IMR-90 (cell line): ENCODE measurements around the gene INF2. TPM values are rescaled to one million over a fixed set of nuclear protein-coding genes. Genes with fewer than 3 reads are reported as not detected.

ENCODE experiments used
- ATAC-seq: fragments of 200-7000 bp; cut with Tn5 transposase; 2 replicates; pipeline ENCODE4 v1.9.1; 2020; ENCODE audit warnings: low read depth, mild to moderate bottlenecking, moderate library complexity
- BruUV-seq: library from RNA; stranded (reverse); fragments of 400-500 nt; replicated peaks from 2 replicates; lab custom pipeline; 2021; lab: Mats Ljungman, UMichigan
- CTCF ChIA-PET: fragments of 300-600 bp; formaldehyde crosslinking; extraction: SDS; loops from one replicate; lab custom pipeline; 2021; ENCODE audit warnings: antibody characterized with exemption; lab: Yijun Ruan, JAX
- POLR2A ChIA-PET: fragments of 300-600 bp; sonication (Branson Sonifier 250); formaldehyde crosslinking; loops from one replicate; lab custom pipeline; 2022; ENCODE audit warnings: antibody characterized with exemption; ENCODE audit not compliant: unreplicated experiment; lab: Charles Lee
- DNase-seq: peaks from one replicate; pipeline ENCODE4 v3.0.0; 2013
- H2AFZ ChIP-seq: replicated peaks from 2 replicates; pipeline ENCODE3; 2013; ENCODE audit warnings: low read length, mild to moderate bottlenecking; ENCODE audit not compliant: poor library complexity
- H2AK5ac ChIP-seq: 2 replicates; pipeline ENCODE4 v1.6.1; 2013; ENCODE audit warnings: low read depth, low read length, inconsistent platforms
- H2AK9ac ChIP-seq: replicated peaks from 2 replicates; pipeline ENCODE3; 2013; ENCODE audit warnings: mild to moderate bottlenecking, low read depth, low read length, moderate library complexity; ENCODE audit not compliant: poor library complexity
- H2BK120ac ChIP-seq: 2 replicates; pipeline ENCODE4 v1.6.1; 2013; ENCODE audit warnings: low read depth, low read length, inconsistent platforms
- H2BK15ac ChIP-seq: 3 replicates; pipeline ENCODE4 v1.6.1; 2013; ENCODE audit warnings: low read depth, low read length, inconsistent platforms
- H2BK20ac ChIP-seq: 2 replicates; pipeline ENCODE4 v1.6.1; 2013; ENCODE audit warnings: low read depth, mild to moderate bottlenecking, inconsistent platforms, low read length, moderate library complexity
- H2BK5ac ChIP-seq: 2 replicates; pipeline ENCODE4 v1.6.1; 2013; ENCODE audit warnings: mild to moderate bottlenecking, low read depth, low read length, inconsistent platforms; ENCODE audit not compliant: poor library complexity, severe bottlenecking
- H3K14ac ChIP-seq: replicated peaks from 2 replicates; pipeline ENCODE4 v1.6.1; 2013; ENCODE audit warnings: low read depth, low read length, inconsistent platforms
- H3K18ac ChIP-seq: 2 replicates; pipeline ENCODE4 v1.6.1; 2013; ENCODE audit warnings: low read depth, low read length, control low read depth
- H3K23ac ChIP-seq: 2 replicates; pipeline ENCODE4 v1.6.1; 2013; ENCODE audit warnings: low read depth, low read length, inconsistent platforms
- H3K27ac ChIP-seq: 2 replicates; pipeline ENCODE4 v1.5.1; 2013; ENCODE audit warnings: mild to moderate bottlenecking, control low read depth, low read length; ENCODE audit not compliant: insufficient read depth
- H3K27me3 ChIP-seq: 2 replicates; pipeline ENCODE4 v1.6.1; 2013; ENCODE audit warnings: low read length; ENCODE audit not compliant: control insufficient read depth, insufficient read depth
- H3K36me3 ChIP-seq: 2 replicates; pipeline ENCODE4 v1.6.1; 2013; ENCODE audit warnings: low read length, mixed read lengths; ENCODE audit not compliant: control insufficient read depth, insufficient read depth
- H3K4ac ChIP-seq: 2 replicates; pipeline ENCODE4 v1.6.1; 2013; ENCODE audit warnings: low read depth, low read length, inconsistent platforms
- H3K4me1 ChIP-seq: 2 replicates; pipeline ENCODE4 v1.6.1; 2013; ENCODE audit warnings: low read length, mixed read lengths; ENCODE audit not compliant: control insufficient read depth, insufficient read depth
- H3K4me2 ChIP-seq: 2 replicates; pipeline ENCODE4 v1.6.1; 2013; ENCODE audit warnings: low read depth, mild to moderate bottlenecking, control low read depth, low read length, moderate library complexity
- H3K4me3 ChIP-seq: 2 replicates; pipeline ENCODE4 v1.5.1; 2013; ENCODE audit warnings: low read depth, mild to moderate bottlenecking, control low read depth, low read length, moderate library complexity; ENCODE audit not compliant: insufficient read depth
- H3K56ac ChIP-seq: 2 replicates; pipeline ENCODE4 v1.6.1; 2013; ENCODE audit warnings: low read length, inconsistent platforms; ENCODE audit not compliant: insufficient read depth; ENCODE audit errors: extremely low read depth
- H3K79me1 ChIP-seq, 2 experiments: 2 replicates each; pipeline ENCODE4 v1.6.1; 2013; ENCODE audit warnings: low read length in 2 of 2, inconsistent platforms in 1 of 2, low read depth in 1 of 2
- H3K9ac ChIP-seq: 2 replicates; pipeline ENCODE4 v1.6.1; 2013; ENCODE audit warnings: low read depth, low read length, control low read depth
- H3K9me1 ChIP-seq: 2 replicates; pipeline ENCODE4 v1.6.1; 2013; ENCODE audit warnings: low read length, inconsistent platforms; ENCODE audit not compliant: insufficient read depth
- H3K9me3 ChIP-seq: 2 replicates; pipeline ENCODE4 v1.6.1; 2013; ENCODE audit warnings: low read length; ENCODE audit not compliant: control insufficient read depth, insufficient read depth
- H4K20me1 ChIP-seq: 2 replicates; pipeline ENCODE4 v1.6.1; 2013; ENCODE audit warnings: low read length, inconsistent platforms; ENCODE audit not compliant: insufficient read depth
- H4K5ac ChIP-seq: 2 replicates; pipeline ENCODE4 v1.6.1; 2013; ENCODE audit warnings: mild to moderate bottlenecking, low read depth, low read length, control low read depth
- H4K8ac ChIP-seq, 2 experiments: 2 replicates each; pipeline ENCODE4 v1.6.1; 2013; ENCODE audit warnings: low read depth in 2 of 2, low read length in 2 of 2, control low read depth in 1 of 2, inconsistent platforms in 1 of 2
- H4K91ac ChIP-seq: 2 replicates; pipeline ENCODE4 v1.6.1; 2013; ENCODE audit warnings: low read depth, low read length, inconsistent platforms; ENCODE audit not compliant: insufficient read depth
- BHLHE40 ChIP-seq: fragments of 150-350 bp; IDR thresholded peaks from 2 replicates; pipeline ENCODE4 v1.6.1; 2016; ENCODE audit warnings: mild to moderate bottlenecking, low read depth, low read length
- CHD1 ChIP-seq: IDR thresholded peaks from 2 replicates; pipeline ENCODE4 v1.6.1; 2012; ENCODE audit warnings: low read depth, low read length, improper control_type of control experiment
- CTCF ChIP-seq: conservative IDR thresholded peaks from 2 replicates; pipeline ENCODE4 v1.5.1; 2012; ENCODE audit warnings: mild to moderate bottlenecking, low read depth, low read length, improper control_type of control experiment
- FOS ChIP-seq: fragments of 150-350 bp; IDR thresholded peaks from 2 replicates; pipeline ENCODE4 v1.6.1; 2016; ENCODE audit warnings: low read depth, low read length
- MXI1 ChIP-seq: IDR thresholded peaks from 2 replicates; pipeline ENCODE4 v1.6.1; 2012; ENCODE audit warnings: low read depth, mild to moderate bottlenecking, low read length, moderate library complexity, borderline replicate concordance
- NFE2L2 ChIP-seq: fragments of 150-350 bp; IDR thresholded peaks from 2 replicates; pipeline ENCODE4 v1.6.1; 2016; ENCODE audit warnings: low read depth, mild to moderate bottlenecking, low read length
- POLR2A ChIP-seq: IDR thresholded peaks from 2 replicates; pipeline ENCODE4 v1.6.1; 2012; ENCODE audit warnings: mild to moderate bottlenecking, low read depth, low read length
- RCOR1 ChIP-seq: IDR thresholded peaks from 2 replicates; pipeline ENCODE4 v1.6.1; 2012; ENCODE audit warnings: mild to moderate bottlenecking, low read length, improper control_type of control experiment; ENCODE audit not compliant: insufficient replicate concordance
- RFX5 ChIP-seq: IDR thresholded peaks from 2 replicates; pipeline ENCODE4 v1.8.0; 2012; ENCODE audit warnings: low read depth, mild to moderate bottlenecking, low read length, moderate library complexity
- SMC3 ChIP-seq: fragments of 150-350 bp; IDR thresholded peaks from 2 replicates; pipeline ENCODE4 v1.6.1; 2016; ENCODE audit warnings: low read depth, mild to moderate bottlenecking, antibody characterized with exemption, low read length, moderate library complexity
- WGBS, 2 experiments: methylation state at CpG; one replicate each; pipeline versions ENCODE4 v1.1.5 to v1.1.7; 2013; ENCODE audit warnings: missing lambda C conversion rate in 2 of 2; ENCODE audit not compliant: insufficient read length in 1 of 2; ENCODE audit errors: extremely low coverage in 2 of 2; 5-methylcytosine and 5-hydroxymethylcytosine counted together
- dilution Hi-C: fragments of 300-500 bp; cut with HindIII; formaldehyde crosslinking; loops from one replicate; pipeline ENCODE4 v1.14.3; 2018; ENCODE audit warnings: low sequenced_read_pairs; ENCODE audit not compliant: unreplicated experiment
- in situ Hi-C: fragments of 300-500 bp; cut with MboI; formaldehyde crosslinking; loops from 3 replicates; pipeline ENCODE4 v1.14.3; 2019; ENCODE audit warnings: low sequenced_read_pairs, inconsistent platforms, mixed read lengths
- intact Hi-C: fragments of 100-400 bp; cut with micrococcal nuclease; formaldehyde crosslinking; loops from 2 replicates; pipeline ENCODE4 v1.10.0; 2022
- polyA plus RNA-seq, 3 experiments: library from polyadenylated mRNA; depleted of rRNA; stranded (reverse); fragments of >200 nt; gene quantifications; 2 replicates each; pipeline ENCODE4 v1.2.3, GENCODE V29; 2012; ENCODE audit warnings: low replicate concordance in 1 of 3
- total RNA-seq: library from RNA; depleted of rRNA; stranded (reverse); fragments of >200 nt; gene quantifications from 2 replicates; pipeline ENCODE4 v1.2.3, GENCODE V29; 2012

INF2 gene
- total and polyA plus RNA-seq, 2 of the 4 experiments (the other 2 are of a cell fraction), result 16.8 to 62.1 TPM

GRCh38 chr14:104676130-104676693, 13.2 kb upstream of the INF2 start:
- no TSS peak for BruUV-seq
- no peak overlapping the region for H3K27ac ChIP-seq

More at GRCh38 chr14:104676130-104676693, 13.2 kb upstream of the INF2 start:
- H2AFZ ChIP-seq, result peak overlapping the region; percentile 74
- H2BK120ac ChIP-seq, result no peak overlapping the region
- no peaks in the 10 kb centered on the region for H3K9me3 ChIP-seq
- H3K9ac ChIP-seq, result no peak overlapping the region
- dilution Hi-C loops (no loop called here), intact Hi-C loops (no loop called here), in situ Hi-C loops (no loop called here)
- peaks cover 30% of the 10 kb centered on the region for H3K4me1 ChIP-seq
- POLR2A ChIA-PET, result no interaction called here
- no peak overlapping the region for H3K14ac ChIP-seq
- H2BK20ac ChIP-seq, result no peak overlapping the region
- no peak overlapping the region for H4K91ac ChIP-seq
- no peaks in the 10 kb centered on the region for H4K20me1 ChIP-seq
- H3K79me1 ChIP-seq, result peaks cover 0 to 21% of the 10 kb centered on the region in 2 experiments; a peak in 2 of 4 replicates
- CTCF ChIA-PET, result no interaction called here
- peak overlapping the region; percentile 82 for H2AK9ac ChIP-seq
- peaks cover 9% of the 10 kb centered on the region for H3K9me1 ChIP-seq
- H3K23ac ChIP-seq, result no peak overlapping the region
- TF ChIP-seq RCOR1 (no peak), CHD1 (no peak), FOS (no peak), RFX5 (no peak), NFE2L2 (no peak), BHLHE40 (no peak), POLR2A (no peak), SMC3 (no peak), MXI1 (no peak), CTCF (no peak)
- no peak overlapping the region for H3K4me3 ChIP-seq
- no peak overlapping the region for H4K5ac ChIP-seq
- H2BK5ac ChIP-seq, result no peak overlapping the region
- no peak for ATAC-seq
- peak overlapping the region; percentile 58; the same call in 1 of the 2 replicates for H3K4ac ChIP-seq
- H3K56ac ChIP-seq, result no peak overlapping the region
- no peak for DNase-seq
- H4K8ac ChIP-seq, result peak overlapping the region in 1 of 2 experiments; percentile 76; a peak in 1 of 4 replicates
- no peaks in the 10 kb centered on the region for H3K27me3 ChIP-seq
- H2BK15ac ChIP-seq, result no peak overlapping the region
- H2AK5ac ChIP-seq, result peak overlapping the region; percentile 56
- H3K36me3 ChIP-seq, result no peaks in the 10 kb centered on the region
- no peak overlapping the region for H3K18ac ChIP-seq
- H3K4me2 ChIP-seq, result no peak overlapping the region
- WGBS, 2 experiments, result no CpG with 5 or more reads among the region's 7 CpGs
